Muscle of arm (tissue), 14 donors: ENCODE results near the gene MRTO4. TPM values are rescaled to one million over a fixed set of nuclear protein-coding genes. Genes with fewer than 3 reads are reported as not detected.
"Not testable (repeated sequence)": the region's sequence is repeated elsewhere in the genome, so short reads cannot be mapped to it uniquely, and the experiment has no call there.

Experiments
- DNase-seq: peaks from one replicate; pipeline ENCODE4 v3.0.0-alpha.2; 2013
- long read RNA-seq, 11 donors: transcript quantifications; one replicate each; lab custom pipeline, GENCODE V29; 2026
- polyA plus RNA-seq, 12 donors: library from polyadenylated mRNA; unstranded; fragments of 120-200 nt; gene quantifications; one replicate each; pipeline ENCODE4 v1.2.1, GENCODE V29; 2013; ENCODE audit not compliant: insufficient read length in 12 of 12

Gene MRTO4
- 10 to 100 TPM in 11 of 12 donors, not detected in 1; 21.4 to 44.1 (median 25.6) TPM for polyA plus RNA-seq
- long read RNA-seq, donor 1, transcript MRTO4-201 (8 exons, 2,315 nt): major isoform, 9 of 17 reads
- long read RNA-seq, donor 1, partial matches to known transcripts: 8 of 17 reads
- long read RNA-seq, donor 1, other reads (novel, unspliced or antisense): 0 of 17 reads
- long read RNA-seq, donor 2, transcript MRTO4-201 (8 exons, 2,315 nt): major isoform, 16 of 16 reads
- long read RNA-seq, donor 2, partial matches to known transcripts: 0 of 16 reads
- long read RNA-seq, donor 2, other reads (novel, unspliced or antisense): 0 of 16 reads
- long read RNA-seq, donor 3, partial matches to known transcripts: 0 of 3 reads
- long read RNA-seq, donor 3, other reads (novel, unspliced or antisense): 0 of 3 reads
- long read RNA-seq, donor 4, transcript MRTO4-201 (8 exons, 2,315 nt): major isoform, 6 of 6 reads
- long read RNA-seq, donor 4, partial matches to known transcripts: 0 of 6 reads
- long read RNA-seq, donor 4, other reads (novel, unspliced or antisense): 0 of 6 reads
- long read RNA-seq, donor 5, transcript MRTO4-201 (8 exons, 2,315 nt): major isoform, 12 of 12 reads
- long read RNA-seq, donor 5, partial matches to known transcripts: 0 of 12 reads
- long read RNA-seq, donor 5, other reads (novel, unspliced or antisense): 0 of 12 reads
- long read RNA-seq, donor 6, partial matches to known transcripts: 0 of 4 reads
- long read RNA-seq, donor 6, other reads (novel, unspliced or antisense): 0 of 4 reads
- long read RNA-seq, donor 7, transcript MRTO4-201 (8 exons, 2,315 nt): major isoform, 7 of 7 reads
- long read RNA-seq, donor 7, partial matches to known transcripts: 0 of 7 reads
- long read RNA-seq, donor 7, other reads (novel, unspliced or antisense): 0 of 7 reads
- long read RNA-seq, donor 8, transcript MRTO4-201 (8 exons, 2,315 nt): major isoform, 16 of 18 reads
- long read RNA-seq, donor 8, partial matches to known transcripts: 0 of 18 reads
- long read RNA-seq, donor 8, other reads (novel, unspliced or antisense): 0 of 18 reads
- long read RNA-seq, donor 9, transcript MRTO4-201 (8 exons, 2,315 nt): major isoform, 9 of 9 reads
- long read RNA-seq, donor 9, partial matches to known transcripts: 0 of 9 reads
- long read RNA-seq, donor 9, other reads (novel, unspliced or antisense): 0 of 9 reads
- long read RNA-seq, donor 10, transcript MRTO4-201 (8 exons, 2,315 nt): major isoform, 7 of 7 reads
- long read RNA-seq, donor 10, partial matches to known transcripts: 0 of 7 reads
- long read RNA-seq, donor 10, other reads (novel, unspliced or antisense): 0 of 7 reads
- long read RNA-seq, donor 11, transcript MRTO4-201 (8 exons, 2,315 nt): major isoform, 13 of 13 reads
- long read RNA-seq, donor 11, partial matches to known transcripts: 0 of 13 reads
- long read RNA-seq, donor 11, other reads (novel, unspliced or antisense): 0 of 13 reads

- peak; percentile 92 for DNase-seq
These were observed at the start of gene MRTO4, which contains the start of gene EMC1 for GRCh38 chr1:19251305-19252196. Gene MRTO4 (plus strand): TSS chr1:19251805. CDS start chr1:19251836, 31 bp downstream. Gene EMC1 (minus strand): TSS chr1:19251524. CDS start chr1:19251509, 15 bp downstream.

GRCh38 chr1:19202396-19202795 is 49.2 kb upstream of the MRTO4 start:
- no peak for DNase-seq

GRCh38 chr1:19203440-19203839 is 48.2 kb upstream of the MRTO4 start:
- no peak for DNase-seq

- DNase-seq: no peak
These were observed 46.9 kb upstream of the MRTO4 start for GRCh38 chr1:19204446-19205266.

GRCh38 chr1:19205403-19205802 is 46.2 kb upstream of the MRTO4 start:
- no peak for DNase-seq

- DNase-seq: no peak
These were observed 45.8 kb upstream of the MRTO4 start for GRCh38 chr1:19205845-19206244.

GRCh38 chr1:19206947-19207346 is 44.7 kb upstream of the MRTO4 start:
- DNase-seq: no peak

GRCh38 chr1:19208710-19209438 is 42.7 kb upstream of the MRTO4 start:
- peak; percentile 1 for DNase-seq

GRCh38 chr1:19209439-19209989 is 42.1 kb upstream of the MRTO4 start:
- peak; percentile 30 for DNase-seq

- peak; percentile 95 for DNase-seq
These were observed 41.4 kb upstream of the MRTO4 start, which contains the start of gene UBR4 for GRCh38 chr1:19209990-19210771. Gene UBR4 (minus strand): TSS chr1:19210266. CDS start chr1:19210248, 18 bp downstream.

GRCh38 chr1:19210772-19211549 is 40.6 kb upstream of the MRTO4 start:
- DNase-seq: peak; percentile 25

- DNase-seq: no peak
These were observed 39.4 kb upstream of the MRTO4 start for GRCh38 chr1:19212167-19212566.

GRCh38 chr1:19213580-19213979 is 38.0 kb upstream of the MRTO4 start:
- no peak for DNase-seq

GRCh38 chr1:19216585-19216984 is 35.0 kb upstream of the MRTO4 start:
- DNase-seq: not testable (repeated sequence)

GRCh38 chr1:19219451-19219850 is 32.2 kb upstream of the MRTO4 start:
- no peak for DNase-seq

- DNase-seq: no peak
These were observed 31.3 kb upstream of the MRTO4 start for GRCh38 chr1:19220080-19220846.
